ENCODE measurements around the gene SORCS1.

SORCS1 gene

GRCh38 chr10:106716381-106716780 lies 448.1 kb downstream of the SORCS1 start:
- DNase-seq: no peak

- no peak for DNase-seq
Observed at GRCh38 chr10:106714734-106715555, 449.6 kb downstream of the SORCS1 start.

GRCh38 chr10:106713846-106714245 lies 450.7 kb downstream of the SORCS1 start:
- DNase-seq: no peak

- DNase-seq: no peak
Observed at GRCh38 chr10:106712988-106713387, 451.5 kb downstream of the SORCS1 start.

GRCh38 chr10:106711313-106711906 lies 453.1 kb downstream of the SORCS1 start:
- DNase-seq: peak; percentile 18 to 27

- no peak for DNase-seq
Observed at GRCh38 chr10:106708506-106708905, 456.0 kb downstream of the SORCS1 start.

GRCh38 chr10:106707657-106708056 lies 456.8 kb downstream of the SORCS1 start:
- no peak for DNase-seq

GRCh38 chr10:106706127-106706526 lies 458.4 kb downstream of the SORCS1 start:
- DNase-seq: no peak

- DNase-seq: peak; percentile 3 to 26
Observed at GRCh38 chr10:106705681-106706100, 458.8 kb downstream of the SORCS1 start.

- no peak for DNase-seq
Observed at GRCh38 chr10:106696239-106696638, 468.3 kb downstream of the SORCS1 start.

- no peak for DNase-seq
Observed at GRCh38 chr10:106694696-106695095, 469.8 kb downstream of the SORCS1 start.

GRCh38 chr10:106682175-106682574 lies 482.3 kb downstream of the SORCS1 start:
- no peak for DNase-seq

- DNase-seq: no peak
Observed at GRCh38 chr10:106680061-106680460, 484.4 kb downstream of the SORCS1 start.

GRCh38 chr10:106679314-106679713 lies 485.2 kb downstream of the SORCS1 start:
- no peak for DNase-seq

GRCh38 chr10:106672517-106673175 lies 491.9 kb downstream of the SORCS1 start:
- DNase-seq: no peak

GRCh38 chr10:106661767-106662140 lies 502.8 kb downstream of the SORCS1 start:
- DNase-seq: no peak

- no peak for DNase-seq
Observed at GRCh38 chr10:106661133-106661766, 503.3 kb downstream of the SORCS1 start.

- no peak for DNase-seq
Observed at GRCh38 chr10:106660550-106660949, 504.0 kb downstream of the SORCS1 start.

GRCh38 chr10:106655636-106656035 lies 508.9 kb downstream of the SORCS1 start:
- no peak for DNase-seq

GRCh38 chr10:106655165-106655564 lies 509.3 kb downstream of the SORCS1 start:
- DNase-seq: no peak

- no peak for DNase-seq
Observed at GRCh38 chr10:106652279-106652678, 512.2 kb downstream of the SORCS1 start.

GRCh38 chr10:106648534-106649481 lies 515.7 kb downstream of the SORCS1 start:
- DNase-seq: no peak

Data from AML-193 (cell line).